ENCODE data around the gene ECI1. TPM values are rescaled to one million over a fixed set of nuclear protein-coding genes. Genes with fewer than 3 reads are reported as not detected.

The ECI1 gene
- polyA plus RNA-seq, 3 donors, result 29.9 to 74.5 (median 52.3) TPM

DNA sequence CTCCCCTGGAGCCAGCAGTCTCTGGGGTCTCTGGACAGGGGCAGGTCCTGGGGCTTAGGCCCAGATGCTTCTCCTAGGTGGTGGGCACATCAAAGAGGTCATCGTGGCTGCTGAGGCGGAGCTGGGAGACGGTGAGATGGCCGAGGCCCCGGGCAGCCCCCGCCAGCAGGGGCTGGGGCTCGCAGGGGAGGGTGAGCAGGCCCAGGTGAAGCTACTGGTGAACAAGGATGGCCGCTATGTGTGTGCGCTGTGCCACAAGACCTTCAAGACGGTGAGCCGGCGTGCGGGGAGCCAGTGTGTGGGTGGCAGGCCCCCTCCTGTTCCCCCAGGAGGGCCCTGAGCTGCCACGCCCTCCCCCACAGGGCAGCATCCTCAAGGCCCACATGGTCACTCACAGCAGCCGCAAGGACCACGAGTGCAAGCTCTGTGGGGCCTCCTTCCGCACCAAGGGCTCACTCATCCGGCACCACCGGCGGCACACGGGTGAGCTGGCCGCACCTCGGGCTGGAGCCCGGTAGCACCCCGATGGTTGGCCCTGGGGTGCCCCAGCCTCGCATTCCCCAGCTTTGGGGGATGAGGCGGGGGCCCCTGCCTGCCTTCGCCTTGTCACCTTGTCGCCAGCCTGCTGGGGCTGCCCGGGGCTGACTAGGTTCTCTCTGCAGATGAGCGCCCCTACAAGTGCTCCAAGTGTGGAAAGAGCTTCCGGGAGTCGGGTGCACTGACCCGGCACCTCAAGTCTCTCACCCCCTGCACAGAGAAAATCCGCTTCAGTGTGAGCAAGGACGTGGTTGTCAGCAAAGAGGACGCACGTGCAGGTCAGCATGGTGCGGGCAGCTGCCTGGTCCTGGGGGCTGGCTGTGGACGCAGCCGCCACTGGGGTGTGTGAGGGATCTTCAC is 19.0 kb downstream of the ECI1 start:
- H3K4me2 ChIP-seq (replicated peaks; ENCODE audit: extremely low read depth, low read length, poor library complexity, severe bottlenecking), result no peak overlapping the region
- Mint-ChIP-seq H3K36me3 (peaks cover 55 to 74% of the 10 kb centered on the region in 2 donors), H3K9me3 (peaks cover 0 to 6% (median 0%) of the 10 kb centered on the region in 7 donors), H3K4me1 (peaks cover 5% of the 10 kb centered on the region), H3K27ac (peak overlapping the region in 1 of 7 donors; percentile 66), H3K27me3 (ENCODE audit: low read depth in 3 of 3) (peaks cover 21 to 28% (median 22%) of the 10 kb centered on the region in 3 donors), H3K4me3 (no peak overlapping the region)
- no peak for TF ChIP-seq CTCF (IDR thresholded peaks at IDR 0.05)
- H4K20me1 ChIP-seq (ENCODE audit: insufficient read depth, low read length), result peaks cover 18% of the 10 kb centered on the region
- no peak for DNase-seq
- H3K4me1 ChIP-seq (ENCODE audit: control insufficient read depth in 1 of 2, insufficient read depth in 2 of 2, low read length in 2 of 2), result peaks cover 5 to 6% of the 10 kb centered on the region in 2 donors
- peaks cover 72 to 79% of the 10 kb centered on the region in 2 donors for H3K36me3 ChIP-seq (replicated peaks in 1 of 2; ENCODE audit: control insufficient read depth in 1 of 2, insufficient read depth in 2 of 2, low read length in 2 of 2)
- H3K9me3 ChIP-seq (replicated peaks in 1 of 2; ENCODE audit: control insufficient read depth in 1 of 2, insufficient read depth in 1 of 2, low read length in 2 of 2), result no peaks in the 10 kb centered on the region
- no peak overlapping the region for H3K9ac ChIP-seq (ENCODE audit: insufficient read depth, low read length, poor library complexity, severe bottlenecking)
- no peak overlapping the region for H2AFZ ChIP-seq (ENCODE audit: insufficient read depth, low read depth, low read length, poor library complexity, severe bottlenecking)
- H3K27me3 ChIP-seq (ENCODE audit: control insufficient read depth in 2 of 2, insufficient read depth in 2 of 2, low read length in 2 of 2), result peaks cover 12 to 22% of the 10 kb centered on the region in 2 donors
- intact Hi-C loops (cut with micrococcal nuclease), result no loop called here
- H3K79me2 ChIP-seq (ENCODE audit: insufficient read depth, low read length), result peaks cover 6% of the 10 kb centered on the region
- H3K27ac ChIP-seq (ENCODE audit: low read depth in 1 of 2, low read length in 2 of 2), result no peak overlapping the region
- H3K4me3 ChIP-seq (replicated peaks in 1 of 3; ENCODE audit: low read depth in 2 of 3, low read length in 3 of 3), result no peak overlapping the region
- 95% methylated on average over 27 of the region's 41 CpGs for WGBS (ENCODE audit: insufficient coverage)

- peaks cover 72 to 84% of the 10 kb centered on the region in 2 donors for H3K36me3 ChIP-seq (replicated peaks in 1 of 2; ENCODE audit: control insufficient read depth in 1 of 2, insufficient read depth in 2 of 2, low read length in 2 of 2)
- TF ChIP-seq CTCF (IDR thresholded peaks at IDR 0.05), result no peak
- H3K4me3 ChIP-seq (replicated peaks in 1 of 3; ENCODE audit: low read depth in 2 of 3, low read length in 3 of 3), result no peak overlapping the region
- H3K27me3 Mint-ChIP-seq (ENCODE audit: low read depth in 3 of 3), result peaks cover 13 to 18% (median 13%) of the 10 kb centered on the region in 3 donors
- intact Hi-C loops (cut with micrococcal nuclease), result no loop called here
- peaks cover 0 to 3% of the 10 kb centered on the region in 2 donors for H3K4me1 ChIP-seq (ENCODE audit: control insufficient read depth in 1 of 2, insufficient read depth in 2 of 2, low read length in 2 of 2)
- H3K27me3 ChIP-seq (ENCODE audit: control insufficient read depth in 2 of 2, insufficient read depth in 2 of 2, low read length in 2 of 2), result peaks cover 3 to 11% of the 10 kb centered on the region in 2 donors
- H3K79me2 ChIP-seq (ENCODE audit: insufficient read depth, low read length), result peaks cover 15% of the 10 kb centered on the region
- 96% methylated on average over 26 of the region's 29 CpGs for WGBS (ENCODE audit: insufficient coverage)
- no peak overlapping the region for H3K4me3 Mint-ChIP-seq
- no peak overlapping the region for H3K4me2 ChIP-seq (replicated peaks; ENCODE audit: extremely low read depth, low read length, poor library complexity, severe bottlenecking)
- DNase-seq, result no peak
- H3K9ac ChIP-seq (ENCODE audit: insufficient read depth, low read length, poor library complexity, severe bottlenecking), result no peak overlapping the region
- peaks cover 22% of the 10 kb centered on the region for H4K20me1 ChIP-seq (ENCODE audit: insufficient read depth, low read length)
- peaks cover 57 to 80% of the 10 kb centered on the region in 2 donors for H3K36me3 Mint-ChIP-seq
- H2AFZ ChIP-seq (ENCODE audit: insufficient read depth, low read depth, low read length, poor library complexity, severe bottlenecking), result no peak overlapping the region
- peaks cover 0 to 6% (median 0%) of the 10 kb centered on the region in 7 donors for H3K9me3 Mint-ChIP-seq
- H3K27ac Mint-ChIP-seq, result peak overlapping the region in 1 of 7 donors; percentile 57
- no peak overlapping the region for H3K27ac ChIP-seq (ENCODE audit: low read depth in 1 of 2, low read length in 2 of 2)
- peaks cover 11% of the 10 kb centered on the region for H3K4me1 Mint-ChIP-seq
- H3K9me3 ChIP-seq (replicated peaks in 1 of 2; ENCODE audit: control insufficient read depth in 1 of 2, insufficient read depth in 1 of 2, low read length in 2 of 2), result no peaks in the 10 kb centered on the region
Measured at GRCh38 chr16:2231016-2231931, 20.1 kb downstream of the ECI1 start.
